B cell (primary cell): ENCODE results near the gene AFF3. TPM values are rescaled to one million over a fixed set of nuclear protein-coding genes. Genes with fewer than 3 reads are reported as not detected.

Source experiments
- ATAC-seq: fragments of 200-7000 bp; cut with Tn5 transposase; one replicate; pipeline ENCODE4 v1.10.0; 2021; ENCODE audit warnings: low read depth, mild to moderate bottlenecking, moderate number of reproducible peaks, moderate library complexity
- CTCF ChIA-PET: fragments of 350-600 bp; sonication (Branson Sonifier 250); formaldehyde crosslinking; loops from one replicate; lab custom pipeline; 2021; ENCODE audit warnings: antibody characterized with exemption, inconsistent platforms; lab: Charles Lee
- POLR2A ChIA-PET: fragments of 350-600 bp; sonication (Branson Sonifier 250); formaldehyde crosslinking; loops from one replicate; lab custom pipeline; 2021; ENCODE audit warnings: antibody characterized with exemption; lab: Charles Lee
- DNase-seq: peaks from one replicate; pipeline ENCODE4 v3.0.0; 2013
- H2AFZ ChIP-seq: 2 replicates; pipeline ENCODE4 v1.6.1; 2012; ENCODE audit warnings: mild to moderate bottlenecking, low read depth, low read length; ENCODE audit not compliant: insufficient read depth, poor library complexity, severe bottlenecking
- H3K27ac ChIP-seq, 2 donors: 1 replicate in 1 of 2; 2 replicates in 1 of 2; pipeline ENCODE4 v1.5.1; 2012 to 2013; ENCODE audit warnings: low read length in 2 of 2, mild to moderate bottlenecking in 2 of 2, moderate library complexity in 1 of 2
- H3K27me3 ChIP-seq, 4 experiments: fragments of 200-600 bp in 1 of 4; sonication (generic) in 1 of 4; replicated peaks in 1 of 4; 1 replicate in 2 of 4; 2 replicates in 2 of 4; pipeline versions ENCODE4 v1.6.1 to v1.7.0; 2013 to 2016; ENCODE audit warnings: low read length in 3 of 4, mild to moderate bottlenecking in 2 of 4, mixed read lengths in 1 of 4, moderate library complexity in 1 of 4; ENCODE audit not compliant: insufficient read depth in 4 of 4, control insufficient read depth in 3 of 4; ENCODE audit errors: control extremely low read depth in 1 of 4
- H3K36me3 ChIP-seq, 2 experiments: replicated peaks in 1 of 2; 1 replicate in 1 of 2; 2 replicates in 1 of 2; pipeline versions ENCODE4 v1.6.1 to v1.7.1; 2013; ENCODE audit warnings: low read length in 1 of 2; ENCODE audit not compliant: insufficient read depth in 2 of 2, control insufficient read depth in 1 of 2; ENCODE audit errors: control extremely low read depth in 1 of 2, extremely low read depth in 1 of 2
- H3K4me1 ChIP-seq, 2 donors: fragments of 200-600 bp in 1 of 2; sonication (generic) in 1 of 2; 1 replicate in 1 of 2; 2 replicates in 1 of 2; pipeline versions ENCODE4 v1.5.1 to v1.6.1; 2013 to 2017; ENCODE audit warnings: low read length in 2 of 2; ENCODE audit not compliant: control insufficient read depth in 2 of 2, insufficient read depth in 2 of 2
- H3K4me2 ChIP-seq: replicated peaks from 2 replicates; pipeline ENCODE3; 2012; ENCODE audit warnings: mild to moderate bottlenecking, low read depth, low read length; ENCODE audit not compliant: poor library complexity, severe bottlenecking
- H3K4me3 ChIP-seq, 5 experiments: fragments of 200-600 bp in 1 of 5; sonication (generic) in 1 of 5; 1 replicate in 3 of 5; 2 replicates in 2 of 5; pipeline versions ENCODE4 v1.5.1 to v1.7.0; 2011 to 2016; ENCODE audit warnings: low read length in 4 of 5, mild to moderate bottlenecking in 4 of 5, low read depth in 2 of 5, control low read depth in 1 of 5, moderate library complexity in 1 of 5; ENCODE audit not compliant: insufficient read depth in 1 of 5; ENCODE audit errors: control extremely low read depth in 1 of 5, extremely low read depth in 1 of 5
- H3K79me2 ChIP-seq: fragments of 200-600 bp; sonication (generic); one replicate; pipeline ENCODE4 v1.6.0; 2016; ENCODE audit warnings: low read length; ENCODE audit not compliant: control insufficient read depth, insufficient read depth
- H3K9ac ChIP-seq: fragments of 200-600 bp; sonication (generic); 2 replicates; pipeline ENCODE4 v1.6.1; 2017; ENCODE audit warnings: mild to moderate bottlenecking, low read length, moderate library complexity
- H3K9me3 ChIP-seq, 3 donors: one replicate each; pipeline versions ENCODE4 v1.6.1 to v1.7.1; 2013; ENCODE audit warnings: low read length in 2 of 3; ENCODE audit not compliant: control insufficient read depth in 2 of 3, insufficient read depth in 1 of 3; ENCODE audit errors: control extremely low read depth in 1 of 3
- H4K20me1 ChIP-seq: 2 replicates; pipeline ENCODE4 v1.6.0; 2012; ENCODE audit warnings: mild to moderate bottlenecking, low read length; ENCODE audit not compliant: insufficient read depth, control insufficient read depth, poor library complexity, severe bottlenecking
- H3K27ac Mint-ChIP-seq: one replicate; pipeline ENCODE4 v1.8.0; 2021; ENCODE audit warnings: mixed read lengths
- H3K27me3 Mint-ChIP-seq: one replicate; pipeline ENCODE4 v1.8.0; 2021; ENCODE audit warnings: mixed read lengths
- H3K4me1 Mint-ChIP-seq: one replicate; pipeline ENCODE4 v1.8.0; 2021; ENCODE audit warnings: mixed read lengths
- H3K4me3 Mint-ChIP-seq: one replicate; pipeline ENCODE4 v1.8.0; 2021; ENCODE audit warnings: mixed read lengths
- H3K9me3 Mint-ChIP-seq: one replicate; pipeline ENCODE4 v1.8.0; 2022; ENCODE audit warnings: mixed read lengths; ENCODE audit not compliant: insufficient read depth
- EZH2 ChIP-seq: IDR thresholded peaks from 2 replicates; pipeline ENCODE4 v1.6.1; 2012; ENCODE audit warnings: borderline replicate concordance, low read depth, mild to moderate bottlenecking, moderate library complexity, low read length; ENCODE audit not compliant: insufficient read depth, poor library complexity, severe bottlenecking
- WGBS: methylation state at CpG from one replicate; pipeline ENCODE4 v1.1.5; 2013; ENCODE audit warnings: missing lambda C conversion rate; ENCODE audit not compliant: insufficient coverage; 5-methylcytosine and 5-hydroxymethylcytosine counted together
- intact Hi-C: fragments of 100-400 bp; cut with micrococcal nuclease; formaldehyde crosslinking; loops from one replicate; pipeline ENCODE4 v1.10.0; 2022
- polyA plus RNA-seq: library from polyadenylated mRNA; depleted of rRNA; stranded (reverse); fragments of >200 nt; gene quantifications from 2 replicates; pipeline ENCODE4 v1.2.3, GENCODE V29; 2012
- total RNA-seq, 2 donors: library from RNA; stranded (reverse); fragments of 120-200 nt in 1 of 2; gene quantifications; 1 replicate in 1 of 2; 2 replicates in 1 of 2; pipeline versions ENCODE4 v1.2.3 to v1.2.4, GENCODE V29; 2013 to 2022
- TF ChIP-seq, protein P1 (sequence below): fragments of 200-600 bp; IDR thresholded peaks from one replicate; pipeline ENCODE4 v1.8.0; 2022; ENCODE audit warnings: antibody characterized with exemption, mild to moderate bottlenecking

AFF3 gene
- total and polyA plus RNA-seq, 2 donors (not counting 1 experiment from before 2014, with no cell fraction given) = 117 to 830 TPM

DNA sequence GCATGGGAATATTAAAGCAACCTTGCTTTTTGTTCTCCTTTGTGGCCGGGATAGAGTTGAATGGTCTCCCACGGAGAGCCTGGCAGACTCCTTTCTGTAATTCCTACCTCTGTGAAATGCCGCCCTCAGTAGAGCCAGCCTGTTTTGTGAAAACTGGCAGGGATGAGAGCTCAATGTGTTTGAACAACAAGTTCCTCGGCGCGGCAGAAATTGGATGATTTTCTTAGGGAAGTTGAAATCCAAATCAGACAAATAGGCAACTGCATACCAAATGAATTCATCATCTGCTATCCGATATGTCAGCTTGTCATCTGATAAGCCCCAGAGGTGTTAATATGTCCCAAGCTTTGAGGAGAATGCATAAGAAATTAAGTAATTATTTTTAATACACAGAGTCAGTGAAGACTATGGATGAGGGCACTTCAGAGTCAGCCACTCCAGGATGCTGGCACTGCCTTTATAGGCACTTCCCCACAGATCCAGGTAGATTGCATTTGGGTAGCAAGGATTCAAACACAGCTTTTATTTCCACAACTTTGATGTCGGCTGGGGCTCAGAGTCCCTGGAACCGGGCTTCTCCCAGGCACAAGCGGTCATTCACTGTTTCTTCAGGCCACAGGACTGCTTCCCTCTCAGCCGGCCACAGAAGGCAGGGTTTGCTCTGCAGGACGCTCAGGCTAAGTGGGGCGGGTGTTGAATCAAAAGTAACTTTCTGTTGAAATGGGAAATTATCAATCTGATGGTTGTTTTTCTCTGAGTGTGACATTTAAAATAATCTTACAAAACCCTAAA, 569.8 kb downstream of the AFF3 start:
- H3K36me3 ChIP-seq = peaks cover 0 to 85% of the 10 kb centered on the region in 2 experiments
- ATAC-seq (no peak), DNase-seq (no peak)
- H3K9me3 ChIP-seq = no peaks in the 10 kb centered on the region
- Mint-ChIP-seq H3K9me3 (no peaks in the 10 kb centered on the region), H3K27me3 (no peaks in the 10 kb centered on the region), H3K4me1 (no peaks in the 10 kb centered on the region), H3K4me3 (no peak overlapping the region), H3K27ac (no peak overlapping the region)
- no peak for TF ChIP-seq EZH2
- TF ChIP-seq, protein P1, sequence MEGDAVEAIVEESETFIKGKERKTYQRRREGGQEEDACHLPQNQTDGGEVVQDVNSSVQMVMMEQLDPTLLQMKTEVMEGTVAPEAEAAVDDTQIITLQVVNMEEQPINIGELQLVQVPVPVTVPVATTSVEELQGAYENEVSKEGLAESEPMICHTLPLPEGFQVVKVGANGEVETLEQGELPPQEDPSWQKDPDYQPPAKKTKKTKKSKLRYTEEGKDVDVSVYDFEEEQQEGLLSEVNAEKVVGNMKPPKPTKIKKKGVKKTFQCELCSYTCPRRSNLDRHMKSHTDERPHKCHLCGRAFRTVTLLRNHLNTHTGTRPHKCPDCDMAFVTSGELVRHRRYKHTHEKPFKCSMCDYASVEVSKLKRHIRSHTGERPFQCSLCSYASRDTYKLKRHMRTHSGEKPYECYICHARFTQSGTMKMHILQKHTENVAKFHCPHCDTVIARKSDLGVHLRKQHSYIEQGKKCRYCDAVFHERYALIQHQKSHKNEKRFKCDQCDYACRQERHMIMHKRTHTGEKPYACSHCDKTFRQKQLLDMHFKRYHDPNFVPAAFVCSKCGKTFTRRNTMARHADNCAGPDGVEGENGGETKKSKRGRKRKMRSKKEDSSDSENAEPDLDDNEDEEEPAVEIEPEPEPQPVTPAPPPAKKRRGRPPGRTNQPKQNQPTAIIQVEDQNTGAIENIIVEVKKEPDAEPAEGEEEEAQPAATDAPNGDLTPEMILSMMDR = no peak
- no peak overlapping the region for H3K9ac ChIP-seq
- H3K4me1 ChIP-seq = no peaks in the 10 kb centered on the region
- no peak overlapping the region for H2AFZ ChIP-seq
- H4K20me1 ChIP-seq = peaks cover 10% of the 10 kb centered on the region
- no peaks in the 10 kb centered on the region for H3K79me2 ChIP-seq
- H3K4me3 ChIP-seq = no peak overlapping the region
- H3K4me2 ChIP-seq = no peak overlapping the region
- H3K27ac ChIP-seq = no peak overlapping the region
- intact Hi-C loops = no loop called here
- 100% methylated on average over 4 of the region's 13 CpGs for WGBS
- H3K27me3 ChIP-seq = no peaks in the 10 kb centered on the region
- ChIA-PET POLR2A (interaction anchor here (0.6 kb wide), 1 partner anchor 63 kb away, joined by 3 read pairs; no protein-coding TSS in a partner anchor), CTCF (interaction anchor here (0.7 to 2.6 kb wide), 3 partner anchors 12 to 15 kb away, joined by 3 to 8 read pairs (median 8); no protein-coding TSS in a partner anchor)

- no peak overlapping the region for H2AFZ ChIP-seq
- H3K79me2 ChIP-seq = no peaks in the 10 kb centered on the region
- TF ChIP-seq EZH2 = no peak
- TF ChIP-seq, protein P1 = no peak
- Mint-ChIP-seq H3K9me3 (no peaks in the 10 kb centered on the region), H3K4me1 (no peaks in the 10 kb centered on the region), H3K27me3 (no peaks in the 10 kb centered on the region), H3K27ac (no peak overlapping the region), H3K4me3 (no peak overlapping the region)
- no peaks in the 10 kb centered on the region for H3K9me3 ChIP-seq
- POLR2A ChIA-PET = interaction anchor here (0.6 kb wide), 1 partner anchor 62 kb away, joined by 3 read pairs; no protein-coding TSS in a partner anchor
- H3K9ac ChIP-seq = no peak overlapping the region
- intact Hi-C loops = no loop called here
- H3K4me2 ChIP-seq = no peak overlapping the region
- no peak overlapping the region for H3K27ac ChIP-seq
- peaks cover 0 to 83% of the 10 kb centered on the region in 2 experiments for H3K36me3 ChIP-seq
- H3K27me3 ChIP-seq = no peaks in the 10 kb centered on the region
- DNase-seq (no peak), ATAC-seq (no peak)
- no peaks in the 10 kb centered on the region for H3K4me1 ChIP-seq
- H4K20me1 ChIP-seq = peaks cover 10% of the 10 kb centered on the region
- no CpG with 5 or more reads among the region's 2 CpGs for WGBS
- no peak overlapping the region for H3K4me3 ChIP-seq
- CTCF ChIA-PET = interaction anchor here (0.7 to 2.6 kb wide), 3 partner anchors 11 to 14 kb away, joined by 3 to 8 read pairs (median 8); no protein-coding TSS in a partner anchor
Observed at GRCh38 chr2:99571954-99572353, 570.4 kb downstream of the AFF3 start.
